ENCODE data around the gene PREB. TPM values are rescaled to one million over a fixed set of nuclear protein-coding genes. Genes with fewer than 3 reads are reported as not detected.

The PREB gene
- total and polyA plus RNA-seq, 12 donors, result 41.6 to 73.7 (median 48.8) TPM

GRCh38 chr2:27134781-27135477 lies 493 bp upstream of the PREB start:
- ATAC-seq (no peak), DNase-seq (no peak)
- peak overlapping the region in 8 of 10 donors; percentile 90 to 99 (median 94) for H3K4me3 ChIP-seq
- no peaks in the 10 kb centered on the region for H3K9me3 ChIP-seq
- no peaks in the 10 kb centered on the region for H3K27me3 ChIP-seq
- intact Hi-C loops (cut with DNase I), result loop anchor here in 2 of 10 donors (1.0 to 5.0 kb wide), 3 partner anchors 38 to 217 kb away; partner anchors contain the start of gene KHK (in 1 of the 2)
- 54 to 55% methylated on average over 33 of the region's 33 CpGs for WGBS, 2 donors
- H3K36me3 ChIP-seq, result peaks cover 0 to 34% (median 23%) of the 10 kb centered on the region in 9 donors
- peak overlapping the region in 9 of 10 donors; percentile 86 to 96 (median 91) for H3K27ac ChIP-seq
- H3K4me1 ChIP-seq, result peaks cover 5 to 19% (median 15%) of the 10 kb centered on the region in 9 donors
- TF ChIP-seq, protein P1, sequence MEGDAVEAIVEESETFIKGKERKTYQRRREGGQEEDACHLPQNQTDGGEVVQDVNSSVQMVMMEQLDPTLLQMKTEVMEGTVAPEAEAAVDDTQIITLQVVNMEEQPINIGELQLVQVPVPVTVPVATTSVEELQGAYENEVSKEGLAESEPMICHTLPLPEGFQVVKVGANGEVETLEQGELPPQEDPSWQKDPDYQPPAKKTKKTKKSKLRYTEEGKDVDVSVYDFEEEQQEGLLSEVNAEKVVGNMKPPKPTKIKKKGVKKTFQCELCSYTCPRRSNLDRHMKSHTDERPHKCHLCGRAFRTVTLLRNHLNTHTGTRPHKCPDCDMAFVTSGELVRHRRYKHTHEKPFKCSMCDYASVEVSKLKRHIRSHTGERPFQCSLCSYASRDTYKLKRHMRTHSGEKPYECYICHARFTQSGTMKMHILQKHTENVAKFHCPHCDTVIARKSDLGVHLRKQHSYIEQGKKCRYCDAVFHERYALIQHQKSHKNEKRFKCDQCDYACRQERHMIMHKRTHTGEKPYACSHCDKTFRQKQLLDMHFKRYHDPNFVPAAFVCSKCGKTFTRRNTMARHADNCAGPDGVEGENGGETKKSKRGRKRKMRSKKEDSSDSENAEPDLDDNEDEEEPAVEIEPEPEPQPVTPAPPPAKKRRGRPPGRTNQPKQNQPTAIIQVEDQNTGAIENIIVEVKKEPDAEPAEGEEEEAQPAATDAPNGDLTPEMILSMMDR (IDR thresholded peaks at IDR 0.05), result no peak

DNA sequence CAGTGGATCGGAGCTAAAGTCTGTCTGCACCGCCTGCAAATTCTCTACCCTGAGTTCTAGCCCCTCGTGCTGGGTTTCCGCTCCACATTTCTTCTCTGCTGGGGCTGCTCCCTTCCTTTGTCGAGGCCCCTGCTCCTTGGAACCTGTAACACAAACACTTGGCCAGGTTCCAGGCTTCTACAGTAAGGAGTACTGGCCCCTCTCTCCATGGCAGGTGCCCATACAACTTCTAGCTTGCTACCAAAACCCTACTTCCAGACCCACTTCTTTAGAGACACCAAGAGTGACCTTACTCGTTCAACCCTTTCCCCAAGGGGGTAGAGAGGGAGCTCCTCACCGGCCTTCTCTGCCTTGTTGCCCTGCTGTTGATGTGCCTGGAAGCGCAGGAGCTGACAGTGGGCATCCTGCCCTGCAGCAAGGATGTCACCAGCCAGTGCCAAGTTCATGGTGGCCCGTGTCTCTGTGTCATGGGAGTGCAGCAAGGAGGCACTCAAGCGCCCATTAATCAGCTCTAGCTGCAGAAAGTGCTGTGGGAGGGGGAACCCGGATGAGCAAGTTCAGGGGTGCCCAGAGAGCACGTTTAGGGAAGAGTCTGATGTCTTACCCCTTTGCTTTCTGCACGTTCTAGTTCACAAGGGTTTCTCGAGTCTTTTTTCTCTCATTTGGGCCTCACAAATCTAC lies 1.1 kb downstream of the PREB start:
- DNase-seq (no peak), ATAC-seq (no peak)
- Histone ChIP-seq H3K27me3 (no peaks in the 10 kb centered on the region), H3K36me3 (peaks cover 0 to 43% (median 28%) of the 10 kb centered on the region in 9 donors), H3K4me3 (peak overlapping the region; percentile 85 to 100 (median 94)), H3K9me3 (no peaks in the 10 kb centered on the region), H3K4me1 (peaks cover 5 to 19% (median 15%) of the 10 kb centered on the region in 9 donors), H3K27ac (peak overlapping the region in 9 of 10 donors; percentile 86 to 96 (median 91))
- intact Hi-C loops (cut with DNase I), result loop anchor here in 2 of 10 donors (5.0 kb wide), 2 partner anchors 36 to 219 kb away; no protein-coding TSS in a partner anchor
- 41 to 42% methylated on average over 14 of the region's 14 CpGs for WGBS, 2 donors
- TF ChIP-seq, protein P1 (IDR thresholded peaks at IDR 0.05), result no peak

DNA sequence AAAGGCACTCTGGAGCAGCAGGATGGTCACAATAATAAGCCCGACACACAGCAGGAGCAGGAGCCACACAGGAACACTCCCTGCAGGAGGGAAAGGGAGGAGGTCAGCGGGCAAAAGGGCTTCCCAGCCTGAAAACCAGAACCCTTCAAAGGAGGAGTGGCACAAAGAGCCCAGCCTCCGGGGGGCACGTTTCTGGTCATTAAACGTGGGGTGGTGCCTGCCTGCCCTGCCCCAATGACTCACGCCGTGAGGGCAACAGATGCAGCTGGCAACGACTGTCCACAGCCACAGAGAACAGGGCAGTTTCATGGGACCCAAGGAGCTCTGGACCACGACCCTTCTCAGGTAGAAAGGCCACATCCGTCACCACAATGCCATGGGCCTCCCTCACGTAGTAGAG lies 3.0 kb downstream of the PREB start:
- Histone ChIP-seq H3K27me3 (no peaks in the 10 kb centered on the region), H3K4me1 (peaks cover 5 to 19% (median 16%) of the 10 kb centered on the region in 9 donors), H3K9me3 (no peaks in the 10 kb centered on the region), H3K4me3 (no peak overlapping the region), H3K27ac (no peak overlapping the region), H3K36me3 (peaks cover 0 to 43% (median 28%) of the 10 kb centered on the region in 9 donors)
- ATAC-seq (no peak), DNase-seq (no peak)
- TF ChIP-seq, protein P1 (IDR thresholded peaks at IDR 0.05), result no peak
- 92 to 93% methylated on average over 11 of the region's 11 CpGs for WGBS, 2 donors
- intact Hi-C loops (cut with DNase I), result loop anchor here in 2 of 10 donors (5.0 kb wide), 2 partner anchors 34 to 221 kb away; no protein-coding TSS in a partner anchor

- no peaks in the 10 kb centered on the region for H3K9me3 ChIP-seq
- DNase-seq, result no peak
- no peaks in the 10 kb centered on the region for H3K27me3 ChIP-seq
- H3K36me3 ChIP-seq, result peaks cover 0 to 43% (median 28%) of the 10 kb centered on the region in 9 donors
- H3K4me1 ChIP-seq, result peaks cover 5 to 24% (median 17%) of the 10 kb centered on the region in 9 donors
- TF ChIP-seq, protein P1 (IDR thresholded peaks at IDR 0.05), result no peak
- no peak overlapping the region for H3K27ac ChIP-seq
- intact Hi-C loops (cut with DNase I), result loop anchor here in 2 of 10 donors (5.0 kb wide), 2 partner anchors 33 to 222 kb away; no protein-coding TSS in a partner anchor
- no peak for ATAC-seq
- no peak overlapping the region for H3K4me3 ChIP-seq
- 92 to 93% methylated on average over 10 of the region's 10 CpGs for WGBS, 2 donors
These were observed 4.0 kb downstream of the PREB start for GRCh38 chr2:27130396-27130795.
